ENCODE results near the gene PIK3CB.
A peak's percentile ranks its signal among the peaks of the same experiment; 100 is the strongest.
"Not testable (repeated sequence)": the region's sequence is repeated elsewhere in the genome, so short reads cannot be mapped to it uniquely, and the experiment has no call there.

Gene PIK3CB

GRCh38 chr3:138846824-138847223 lies 12.1 kb upstream of the PIK3CB start:
- DNase-seq (ENCODE audit: low spot score) = not testable (repeated sequence)

- DNase-seq (ENCODE audit: low spot score) = no peak
Measured at GRCh38 chr3:138846262-138846791, 11.6 kb upstream of the PIK3CB start.

DNA sequence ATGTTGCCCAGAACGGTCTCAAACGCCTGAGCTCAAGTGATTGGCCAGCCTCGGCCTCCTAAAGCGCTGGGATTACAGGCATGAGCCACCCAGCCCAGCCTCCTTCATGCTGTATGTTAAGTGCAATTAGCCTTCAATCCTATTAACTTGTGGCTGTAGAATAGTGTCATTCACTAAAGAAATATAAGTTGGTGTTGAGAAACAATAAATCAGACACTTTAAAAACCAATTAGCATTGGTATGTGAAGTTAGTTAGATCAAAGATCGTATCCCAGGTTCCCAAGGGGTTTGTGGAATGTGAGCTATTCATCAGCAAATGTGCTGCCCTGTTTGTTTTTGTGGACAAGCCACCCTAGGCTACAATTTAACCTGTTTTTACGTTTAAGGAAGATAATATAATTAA lies 11.0 kb upstream of the PIK3CB start:
- DNase-seq (ENCODE audit: low spot score) = no peak

- no peak for DNase-seq (ENCODE audit: low spot score)
Measured at GRCh38 chr3:138845181-138845601, 10.5 kb upstream of the PIK3CB start.

GRCh38 chr3:138842483-138843188 lies 7.9 kb upstream of the PIK3CB start:
- no peak for DNase-seq (ENCODE audit: low spot score)

DNA sequence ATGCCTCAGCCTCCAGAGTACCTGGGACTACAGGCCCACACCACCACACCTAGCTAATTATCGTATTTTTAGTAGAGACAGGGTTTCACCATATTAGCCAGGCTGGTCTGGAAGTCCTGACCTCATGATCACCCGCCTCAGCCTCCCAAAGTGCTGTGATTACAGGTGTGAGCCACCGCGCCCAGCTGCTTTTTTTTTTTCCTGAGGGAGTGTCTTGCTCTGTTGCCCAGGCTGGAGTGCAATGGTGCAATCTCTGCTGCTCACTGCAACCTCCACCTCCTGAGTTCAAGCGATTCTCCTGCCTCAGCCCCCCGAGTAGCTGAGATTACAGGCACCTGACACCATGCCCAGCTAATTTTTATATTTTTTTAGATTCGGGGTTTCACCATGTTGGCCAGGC lies 3.7 kb upstream of the PIK3CB start:
- not testable (repeated sequence) for DNase-seq (ENCODE audit: low spot score)

DNA sequence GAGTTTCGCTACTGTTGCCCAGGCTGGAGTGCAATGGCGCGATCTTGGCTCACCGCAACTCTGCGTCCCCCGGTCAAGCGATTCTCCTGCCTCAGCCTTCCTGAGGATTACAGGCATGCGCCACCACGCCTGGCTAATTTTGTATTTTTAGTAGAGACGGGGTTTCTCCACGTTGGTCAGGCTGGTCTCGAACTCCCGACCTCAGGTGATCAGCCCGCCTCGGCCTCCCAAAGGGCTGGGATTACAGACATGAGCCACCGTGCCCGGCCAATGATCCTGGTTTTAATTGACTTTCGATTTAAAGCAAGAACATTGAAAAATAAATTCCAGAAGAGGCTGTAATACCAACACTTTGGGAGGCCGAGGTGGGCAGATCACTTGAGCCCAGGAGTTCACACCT lies 1.1 kb upstream of the PIK3CB start:
- not testable (repeated sequence) for DNase-seq (ENCODE audit: low spot score)

GRCh38 chr3:138835397-138835757 lies 649 bp upstream of the PIK3CB start:
- no peak for DNase-seq (ENCODE audit: low spot score)

- peak; percentile 25 for DNase-seq (ENCODE audit: low spot score)
Measured at GRCh38 chr3:138833899-138834595, 681 bp downstream of the PIK3CB start.

- DNase-seq (ENCODE audit: low spot score) = not testable (repeated sequence)
Measured at GRCh38 chr3:138832473-138833057, 2.2 kb downstream of the PIK3CB start.

- DNase-seq (ENCODE audit: low spot score) = no peak
Measured at GRCh38 chr3:138829886-138830510, 4.7 kb downstream of the PIK3CB start.

GRCh38 chr3:138829097-138829496 lies 5.6 kb downstream of the PIK3CB start:
- DNase-seq (ENCODE audit: low spot score) = no peak

- no peak for DNase-seq (ENCODE audit: low spot score)
Measured at GRCh38 chr3:138827222-138827621, 7.5 kb downstream of the PIK3CB start.

DNA sequence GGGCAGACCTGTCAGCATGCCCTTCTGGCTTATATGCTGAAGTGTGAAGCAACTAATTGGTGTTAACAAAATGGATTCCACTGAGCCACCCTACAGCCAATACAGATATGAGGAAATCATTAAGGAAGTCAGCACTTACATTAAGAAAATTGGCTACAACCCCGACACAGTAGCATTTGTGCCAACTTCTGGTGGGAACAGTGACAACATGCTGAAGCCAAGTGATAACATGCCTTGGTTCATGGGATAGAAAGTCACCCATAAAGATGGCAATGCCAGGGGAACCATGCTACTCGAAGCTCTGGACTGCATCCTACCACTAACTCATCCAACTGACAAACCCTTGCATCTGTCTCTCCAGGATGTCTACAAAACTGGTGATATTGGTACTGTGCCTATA lies 9.4 kb downstream of the PIK3CB start:
- no peak for DNase-seq (ENCODE audit: low spot score)

DNA sequence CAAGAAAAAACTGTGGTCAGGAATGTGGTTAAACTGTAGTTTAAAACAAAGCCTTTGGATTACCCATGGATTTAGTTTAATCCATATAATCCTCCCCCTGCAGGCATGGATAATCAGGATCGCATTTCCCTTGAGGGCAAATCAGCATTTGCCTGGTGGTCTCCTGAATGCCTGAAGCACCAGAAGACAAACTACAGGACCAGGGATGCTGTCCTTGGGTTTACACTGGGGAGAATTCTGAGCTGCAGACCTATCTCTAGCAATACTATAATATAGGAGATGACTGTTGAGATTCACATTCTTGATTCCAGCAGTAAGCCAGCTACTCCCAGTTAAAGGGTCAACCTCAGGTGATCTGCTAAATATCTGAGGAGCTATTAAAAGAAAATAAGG lies 10.6 kb downstream of the PIK3CB start:
- no peak for DNase-seq (ENCODE audit: low spot score)

GRCh38 chr3:138820379-138820778 lies 14.3 kb downstream of the PIK3CB start:
- DNase-seq (ENCODE audit: low spot score) = not testable (repeated sequence)

GRCh38 chr3:138818185-138818860 lies 16.4 kb downstream of the PIK3CB start:
- no peak for DNase-seq (ENCODE audit: low spot score)

GRCh38 chr3:138817695-138818094 lies 17.0 kb downstream of the PIK3CB start:
- DNase-seq (ENCODE audit: low spot score) = no peak

- no peak for DNase-seq (ENCODE audit: low spot score)
Measured at GRCh38 chr3:138812806-138813205, 21.9 kb downstream of the PIK3CB start.

DNA sequence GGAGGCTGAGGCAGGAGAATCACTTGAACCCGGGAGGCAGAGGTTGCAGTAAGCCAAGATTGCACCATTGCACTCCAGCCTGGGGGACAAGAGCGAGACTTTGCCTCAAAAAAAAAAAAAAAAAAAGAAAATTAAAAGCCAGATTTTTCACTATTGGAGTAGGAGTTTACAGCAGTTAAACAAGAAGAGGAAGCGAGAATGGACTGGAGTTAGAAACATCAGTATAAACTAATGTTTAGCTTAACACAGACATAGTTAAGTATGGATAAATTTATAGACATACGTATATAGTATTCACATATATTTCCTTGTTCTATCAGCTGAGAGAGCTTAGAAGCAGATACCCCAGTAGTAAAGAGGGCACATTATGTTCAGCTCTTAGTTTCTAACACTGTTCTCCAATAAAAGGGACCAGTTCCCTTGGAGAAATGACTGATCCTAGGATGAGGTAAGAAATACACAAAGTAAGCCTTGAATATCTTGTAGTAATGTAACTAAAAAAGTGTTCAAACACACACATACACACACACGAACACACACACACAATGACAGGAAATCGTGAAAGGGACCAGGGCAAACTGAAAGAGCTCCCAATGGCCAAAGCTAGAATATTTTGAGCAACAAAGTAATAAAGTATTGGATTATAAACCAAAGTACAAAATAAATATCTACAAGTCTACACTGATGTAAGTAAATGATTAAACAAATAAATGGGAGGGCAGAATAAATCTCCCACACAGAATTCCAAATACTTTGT lies 25.1 kb downstream of the PIK3CB start:
- no peak for DNase-seq (ENCODE audit: low spot score)

- DNase-seq (ENCODE audit: low spot score) = no peak
Measured at GRCh38 chr3:138806376-138807080, 28.2 kb downstream of the PIK3CB start.
